ENCODE data around the gene PDCD1.
"Not testable (repeated sequence)": the region's sequence is repeated elsewhere in the genome, so short reads cannot be mapped to it uniquely, and the experiment has no call there.

PDCD1 gene

GRCh38 chr2:241810307-241811200, 48.1 kb downstream of the PDCD1 start:
- DNase-seq: no peak

- DNase-seq: no peak
Measured at GRCh38 chr2:241809383-241810306, 49.0 kb downstream of the PDCD1 start.

- no peak for DNase-seq
Measured at GRCh38 chr2:241808721-241809382, 49.8 kb downstream of the PDCD1 start, which contains the start of gene NEU4. TSS of gene NEU4 (plus strand) at chr2:241809193. CDS start at chr2:241814485, 5,292 bp downstream.

GRCh38 chr2:241808051-241808720, 50.5 kb downstream of the PDCD1 start:
- no peak for DNase-seq

GRCh38 chr2:241806217-241806616, 52.5 kb downstream of the PDCD1 start:
- DNase-seq: not testable (repeated sequence)

GRCh38 chr2:241804326-241805229, 54.1 kb downstream of the PDCD1 start:
- DNase-seq: peak; percentile 35

- DNase-seq: peak; percentile 61
Measured at GRCh38 chr2:241803387-241804325, 55.0 kb downstream of the PDCD1 start.

- DNase-seq: no peak
Measured at GRCh38 chr2:241802421-241803318, 56.0 kb downstream of the PDCD1 start.

GRCh38 chr2:241801611-241802420, 56.9 kb downstream of the PDCD1 start:
- no peak for DNase-seq

GRCh38 chr2:241800198-241800903, 58.3 kb downstream of the PDCD1 start:
- not testable (repeated sequence) for DNase-seq
